ENCODE results near the gene ZCRB1. TPM values are rescaled to one million over a fixed set of nuclear protein-coding genes. Genes with fewer than 3 reads are reported as not detected.

The ZCRB1 gene
- total RNA-seq, 1 donor from 2014 or later, result 64.8 TPM

DNA sequence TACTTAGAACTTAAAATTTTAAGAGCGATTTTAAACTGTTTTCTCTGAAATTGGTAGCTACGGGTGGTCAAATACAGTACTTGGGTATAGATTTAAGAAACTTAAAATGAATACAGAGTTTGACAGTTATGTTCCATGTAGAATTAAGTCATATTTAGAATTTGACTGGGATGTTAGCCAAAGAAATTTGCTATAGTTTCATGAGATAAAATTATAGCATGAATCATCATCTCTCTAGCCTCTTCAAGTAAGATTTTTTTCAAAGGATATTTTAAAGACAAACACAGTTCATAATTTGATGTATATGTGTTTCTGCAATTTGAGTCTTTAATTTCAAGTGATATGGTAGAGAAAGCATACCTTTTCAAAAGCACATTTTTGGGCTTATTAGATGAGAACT, 41.0 kb downstream of the ZCRB1 start:
- Mint-ChIP-seq H3K4me1 (ENCODE audit: low read depth) (no peaks in the 10 kb centered on the region), H3K36me3 (ENCODE audit: low read depth) (no peaks in the 10 kb centered on the region)

DNA sequence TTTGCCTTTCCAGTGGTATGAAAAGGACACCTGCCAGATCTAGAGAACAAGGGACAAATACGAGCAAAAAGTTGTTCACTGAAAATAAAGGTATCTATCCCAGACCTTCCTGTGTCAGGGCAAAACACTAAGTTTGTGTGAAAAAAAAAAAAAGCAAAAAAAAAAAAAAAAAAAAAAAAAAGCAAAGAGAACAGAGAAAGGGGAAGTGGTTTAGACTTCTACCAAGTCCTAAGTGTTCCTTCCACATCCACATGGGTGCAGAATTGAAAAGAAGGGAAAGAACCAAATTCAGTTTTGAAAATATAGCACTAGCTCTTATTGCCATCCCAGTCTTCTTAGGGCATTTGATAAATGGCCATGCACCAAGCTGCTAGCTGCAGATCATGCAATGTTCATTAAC, 41.7 kb downstream of the ZCRB1 start:
- Mint-ChIP-seq H3K27ac (no peak overlapping the region), H3K9me3 (no peaks in the 10 kb centered on the region), H3K4me1 (ENCODE audit: low read depth) (no peaks in the 10 kb centered on the region), H3K4me3 (ENCODE audit: low read depth) (no peak overlapping the region), H3K36me3 (ENCODE audit: low read depth) (no peaks in the 10 kb centered on the region), H3K27me3 (ENCODE audit: low read depth) (peaks cover 2% of the 10 kb centered on the region)
- intact Hi-C loops (cut with micrococcal nuclease), result no loop called here
- DNase-seq (ENCODE audit: low spot score), result no peak

More for the DNA sequence above, 41.0 kb downstream of the ZCRB1 start:
- no peak for DNase-seq (ENCODE audit: low spot score)
- no peak overlapping the region for H3K4me3 Mint-ChIP-seq (ENCODE audit: low read depth)
- H3K27ac Mint-ChIP-seq, result no peak overlapping the region
- peaks cover 2% of the 10 kb centered on the region for H3K27me3 Mint-ChIP-seq (ENCODE audit: low read depth)
- intact Hi-C loops (cut with micrococcal nuclease), result no loop called here
- H3K9me3 Mint-ChIP-seq, result no peaks in the 10 kb centered on the region

DNA sequence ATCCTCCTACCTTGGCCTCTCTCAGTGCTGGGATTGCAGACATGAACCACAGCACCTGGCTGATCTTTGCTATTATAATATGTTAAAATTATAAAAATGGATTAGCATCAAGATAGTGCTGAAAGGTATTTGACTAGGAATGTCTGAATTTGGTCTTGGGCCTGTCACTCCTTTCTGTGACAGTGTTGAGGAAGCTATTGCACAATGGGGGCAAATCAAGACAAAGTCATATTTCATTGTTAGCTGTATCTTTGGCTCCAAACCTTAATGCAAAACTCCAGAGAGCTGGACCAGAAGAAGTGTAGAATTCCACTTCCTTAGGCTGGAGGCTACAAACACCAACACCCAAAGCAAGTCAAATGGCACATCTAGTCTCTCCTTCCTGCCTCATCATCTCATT, 42.2 kb downstream of the ZCRB1 start:
- no peaks in the 10 kb centered on the region for H3K9me3 Mint-ChIP-seq
- intact Hi-C loops (cut with micrococcal nuclease), result no loop called here
- no peaks in the 10 kb centered on the region for H3K4me1 Mint-ChIP-seq (ENCODE audit: low read depth)
- no peak for DNase-seq (ENCODE audit: low spot score)
- H3K27ac Mint-ChIP-seq, result no peak overlapping the region
- no peak overlapping the region for H3K4me3 Mint-ChIP-seq (ENCODE audit: low read depth)
- no peaks in the 10 kb centered on the region for H3K36me3 Mint-ChIP-seq (ENCODE audit: low read depth)
- peaks cover 2% of the 10 kb centered on the region for H3K27me3 Mint-ChIP-seq (ENCODE audit: low read depth)

DNA sequence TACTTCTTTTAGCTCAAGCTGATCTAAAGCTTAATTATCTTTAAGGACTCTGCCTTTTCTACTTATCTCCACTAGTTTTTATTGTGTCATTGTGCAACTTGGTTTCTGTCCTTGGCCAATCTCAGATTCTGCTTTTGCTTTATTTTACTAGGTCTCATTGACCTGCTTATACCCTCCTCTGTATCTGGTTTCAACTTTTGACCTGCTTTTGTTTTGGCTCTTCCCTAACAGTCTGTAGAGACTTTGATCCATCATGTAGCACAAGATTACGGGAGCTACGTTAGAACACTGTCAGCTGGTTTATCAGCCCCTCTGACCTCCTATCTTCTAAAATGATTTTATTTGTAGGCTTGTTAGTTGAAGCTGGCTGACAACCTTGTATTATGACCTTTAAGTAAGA, 43.6 kb downstream of the ZCRB1 start:
- no peak for DNase-seq (ENCODE audit: low spot score)
- no peak overlapping the region for H3K4me3 Mint-ChIP-seq (ENCODE audit: low read depth)

DNA sequence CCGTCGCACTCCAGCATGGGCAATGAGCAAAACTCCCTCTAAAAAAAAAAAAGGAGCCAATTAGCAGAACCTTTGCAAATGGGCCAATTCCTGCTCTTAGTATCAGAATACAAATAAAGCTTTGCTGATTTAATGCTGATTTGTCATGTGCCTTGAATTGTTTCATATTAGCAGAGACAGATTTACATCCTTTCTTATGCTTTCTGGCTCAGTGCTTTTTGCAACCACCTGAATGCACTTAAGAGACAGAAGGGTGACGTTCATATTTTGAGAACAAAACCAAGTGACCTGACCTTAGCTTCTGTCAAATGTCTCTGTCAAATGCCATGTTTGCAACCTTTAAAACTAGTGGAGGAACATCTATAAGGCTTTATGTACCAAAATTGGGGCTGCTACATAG, 44.0 kb downstream of the ZCRB1 start:
- Mint-ChIP-seq H3K27me3 (ENCODE audit: low read depth) (peaks cover 4% of the 10 kb centered on the region), H3K9me3 (no peaks in the 10 kb centered on the region), H3K4me3 (ENCODE audit: low read depth) (no peak overlapping the region), H3K36me3 (ENCODE audit: low read depth) (no peaks in the 10 kb centered on the region), H3K4me1 (ENCODE audit: low read depth) (no peaks in the 10 kb centered on the region), H3K27ac (no peak overlapping the region)
- intact Hi-C loops (cut with micrococcal nuclease), result no loop called here
- no peak for DNase-seq (ENCODE audit: low spot score)

More for the DNA sequence above, 43.6 kb downstream of the ZCRB1 start:
- no peaks in the 10 kb centered on the region for H3K4me1 Mint-ChIP-seq (ENCODE audit: low read depth)
- intact Hi-C loops (cut with micrococcal nuclease), result no loop called here
- H3K36me3 Mint-ChIP-seq (ENCODE audit: low read depth), result no peaks in the 10 kb centered on the region
- no peak overlapping the region for H3K27ac Mint-ChIP-seq
- peaks cover 2% of the 10 kb centered on the region for H3K27me3 Mint-ChIP-seq (ENCODE audit: low read depth)
- no peaks in the 10 kb centered on the region for H3K9me3 Mint-ChIP-seq

DNA sequence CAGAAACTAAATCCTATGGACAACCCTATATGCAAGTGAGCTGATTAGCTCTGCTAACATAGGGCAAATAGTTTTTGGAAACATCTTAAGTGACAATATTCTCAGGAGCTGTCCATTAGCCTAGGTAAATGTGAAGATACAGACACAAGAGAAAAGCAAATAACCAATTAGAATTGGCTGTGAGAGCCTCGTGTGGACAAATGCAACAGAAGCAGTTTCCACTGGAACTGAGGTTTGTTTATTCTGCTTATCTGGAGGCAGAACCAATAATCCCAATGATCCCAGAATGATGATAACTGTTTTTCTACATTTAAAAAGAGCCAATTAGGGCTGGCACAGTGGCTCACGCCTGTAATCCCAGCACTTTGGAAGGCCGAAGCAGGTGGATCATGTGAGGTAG, 44.6 kb downstream of the ZCRB1 start:
- H3K27ac Mint-ChIP-seq, result no peak overlapping the region
- no peak overlapping the region for H3K4me3 Mint-ChIP-seq (ENCODE audit: low read depth)
- intact Hi-C loops (cut with micrococcal nuclease), result no loop called here
- no peaks in the 10 kb centered on the region for H3K36me3 Mint-ChIP-seq (ENCODE audit: low read depth)
- peaks cover 4% of the 10 kb centered on the region for H3K27me3 Mint-ChIP-seq (ENCODE audit: low read depth)
- DNase-seq (ENCODE audit: low spot score), result no peak
- no peaks in the 10 kb centered on the region for H3K4me1 Mint-ChIP-seq (ENCODE audit: low read depth)
- no peaks in the 10 kb centered on the region for H3K9me3 Mint-ChIP-seq

DNA sequence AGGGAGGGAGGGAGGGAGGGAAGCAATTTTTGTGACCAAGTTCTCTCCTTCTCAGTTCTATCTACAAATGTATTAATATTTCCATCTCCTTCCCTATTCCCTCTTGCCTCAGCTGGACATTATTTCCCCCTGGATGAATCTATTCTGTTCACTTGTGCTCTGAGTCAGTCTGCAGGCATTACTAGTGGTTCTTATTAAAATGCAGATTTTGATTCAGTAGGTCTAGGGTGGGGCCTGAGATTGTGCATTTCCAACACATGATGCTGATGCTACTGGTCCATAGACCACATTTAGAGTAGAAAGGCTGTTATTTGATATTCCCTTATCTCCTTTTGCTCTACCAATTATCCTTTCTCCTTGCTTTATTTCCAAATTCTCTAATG, 47.8 kb downstream of the ZCRB1 start:
- DNase-seq (ENCODE audit: low spot score), result no peak
- Mint-ChIP-seq H3K4me3 (ENCODE audit: low read depth) (no peak overlapping the region), H3K36me3 (ENCODE audit: low read depth) (no peaks in the 10 kb centered on the region), H3K4me1 (ENCODE audit: low read depth) (no peaks in the 10 kb centered on the region), H3K27ac (no peak overlapping the region), H3K9me3 (no peaks in the 10 kb centered on the region), H3K27me3 (ENCODE audit: low read depth) (peaks cover 2% of the 10 kb centered on the region)
- intact Hi-C loops (cut with micrococcal nuclease), result no loop called here

DNA sequence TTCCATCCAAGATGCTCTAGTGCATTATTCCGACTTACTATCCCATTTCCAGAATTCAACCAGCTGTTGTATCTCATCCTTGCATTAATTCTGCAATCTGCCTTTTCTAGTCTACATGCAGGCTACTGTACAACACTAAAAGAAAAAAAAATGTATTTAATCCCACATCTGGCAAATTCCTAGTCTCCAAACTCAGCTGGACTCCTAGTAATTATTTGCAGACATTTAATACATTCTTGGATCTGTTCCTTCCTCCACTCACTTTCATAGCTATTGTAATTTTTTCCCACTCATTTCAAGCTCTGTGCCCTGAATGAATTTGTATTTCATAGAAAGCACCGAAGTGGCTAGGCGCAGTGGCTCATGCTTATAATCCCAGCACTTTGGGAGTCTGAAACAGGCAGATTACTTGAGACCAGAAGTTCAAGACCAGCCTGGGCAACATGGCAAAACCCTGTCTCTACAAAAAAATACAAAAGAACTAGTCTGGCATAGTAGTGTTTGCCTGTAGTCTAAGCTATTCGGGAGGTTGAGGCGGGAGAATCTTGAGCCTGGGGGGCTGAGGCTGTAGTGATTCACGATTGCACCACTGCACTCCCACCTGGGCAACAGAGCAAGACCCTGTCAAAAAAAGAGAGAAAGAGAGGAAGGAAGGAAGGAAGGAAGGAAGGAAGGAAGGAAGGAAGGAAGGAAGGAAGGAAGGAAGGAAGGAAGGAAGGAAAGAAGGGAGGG, 48.3 kb downstream of the ZCRB1 start:
- Mint-ChIP-seq H3K4me3 (ENCODE audit: low read depth) (no peak overlapping the region), H3K27ac (no peak overlapping the region), H3K4me1 (ENCODE audit: low read depth) (no peaks in the 10 kb centered on the region), H3K9me3 (no peaks in the 10 kb centered on the region), H3K36me3 (ENCODE audit: low read depth) (no peaks in the 10 kb centered on the region), H3K27me3 (ENCODE audit: low read depth) (peaks cover 2% of the 10 kb centered on the region)
- intact Hi-C loops (cut with micrococcal nuclease), result no loop called here
- no peak for DNase-seq (ENCODE audit: low spot score)

DNA sequence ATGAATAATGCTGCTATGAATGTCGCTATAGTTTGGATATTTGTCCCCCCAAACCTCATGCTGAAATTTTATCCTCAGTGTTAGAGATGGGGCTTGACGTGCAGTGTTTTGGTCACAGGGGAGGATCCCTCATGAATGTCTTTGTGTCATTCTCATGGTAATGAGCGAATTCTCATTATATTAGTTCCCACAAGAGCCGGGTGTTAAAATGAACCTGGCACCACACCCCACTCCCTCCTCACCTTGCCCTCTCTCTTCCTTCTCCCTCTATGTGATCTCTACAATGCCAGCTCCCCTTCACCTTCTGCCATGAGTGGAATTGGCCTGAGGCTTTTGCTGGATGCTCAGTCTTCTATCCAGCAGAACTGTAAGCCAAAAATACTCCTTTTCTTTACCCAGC, 50.4 kb downstream of the ZCRB1 start:
- no peaks in the 10 kb centered on the region for H3K9me3 Mint-ChIP-seq
- no peaks in the 10 kb centered on the region for H3K36me3 Mint-ChIP-seq (ENCODE audit: low read depth)
- intact Hi-C loops (cut with micrococcal nuclease), result no loop called here
- H3K27ac Mint-ChIP-seq, result no peak overlapping the region
- H3K4me1 Mint-ChIP-seq (ENCODE audit: low read depth), result peaks cover 5% of the 10 kb centered on the region
- H3K27me3 Mint-ChIP-seq (ENCODE audit: low read depth), result peaks cover 2% of the 10 kb centered on the region
- no peak for DNase-seq (ENCODE audit: low spot score)
- H3K4me3 Mint-ChIP-seq (ENCODE audit: low read depth), result no peak overlapping the region

DNA sequence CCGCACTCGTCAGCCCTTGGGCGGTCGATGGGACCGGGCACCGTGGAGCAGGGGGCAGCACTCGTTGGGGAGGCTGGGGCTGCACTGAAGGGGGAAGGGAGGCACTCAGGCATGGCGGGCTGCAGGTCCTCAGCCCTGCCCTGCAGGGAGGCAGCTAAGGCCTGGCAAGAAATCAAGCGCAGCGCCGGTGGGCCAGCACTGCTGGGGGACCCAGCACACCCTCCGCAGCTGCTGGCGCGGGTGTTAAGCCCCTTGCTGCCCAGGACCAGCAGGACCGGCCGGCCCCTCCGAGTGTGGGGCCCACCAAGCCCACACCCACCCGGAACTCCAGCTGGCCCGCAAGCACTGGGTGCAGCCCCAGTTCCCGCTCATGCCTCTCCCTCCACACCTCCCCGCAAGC, 52.2 kb downstream of the ZCRB1 start:
- Mint-ChIP-seq H3K9me3 (no peaks in the 10 kb centered on the region), H3K36me3 (ENCODE audit: low read depth) (no peaks in the 10 kb centered on the region), H3K4me3 (ENCODE audit: low read depth) (no peak overlapping the region), H3K4me1 (ENCODE audit: low read depth) (peaks cover 5% of the 10 kb centered on the region), H3K27ac (no peak overlapping the region), H3K27me3 (ENCODE audit: low read depth) (peaks cover 2% of the 10 kb centered on the region)
- no peak for DNase-seq (ENCODE audit: low spot score)
- intact Hi-C loops (cut with micrococcal nuclease), result no loop called here

DNA sequence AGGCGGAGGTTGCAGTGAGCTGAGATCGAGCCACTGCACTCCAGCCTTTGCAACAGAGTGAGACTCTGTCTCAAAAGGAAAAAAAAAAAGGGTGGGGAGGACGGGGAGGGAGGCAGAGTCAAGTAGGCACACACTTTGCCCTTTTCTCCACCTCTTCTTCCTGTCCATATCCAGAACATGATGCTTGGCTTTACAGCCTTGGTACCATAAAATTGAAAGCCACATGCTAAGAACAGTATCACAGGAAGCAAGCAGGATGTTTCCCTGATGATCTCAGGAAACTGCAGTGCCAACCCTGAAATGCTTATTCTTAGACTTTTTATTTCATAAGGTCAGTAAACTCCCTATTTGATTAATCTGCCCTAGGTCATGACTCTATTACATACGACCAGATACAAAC, 55.3 kb downstream of the ZCRB1 start:
- H3K4me1 Mint-ChIP-seq (ENCODE audit: low read depth), result peaks cover 6% of the 10 kb centered on the region
- H3K4me3 Mint-ChIP-seq (ENCODE audit: low read depth), result no peak overlapping the region
- H3K36me3 Mint-ChIP-seq (ENCODE audit: low read depth), result no peaks in the 10 kb centered on the region
- intact Hi-C loops (cut with micrococcal nuclease), result no loop called here
- H3K27me3 Mint-ChIP-seq (ENCODE audit: low read depth), result peaks cover 2% of the 10 kb centered on the region
- H3K27ac Mint-ChIP-seq, result no peak overlapping the region
- H3K9me3 Mint-ChIP-seq, result no peaks in the 10 kb centered on the region
- DNase-seq (ENCODE audit: low spot score), result no peak

DNA sequence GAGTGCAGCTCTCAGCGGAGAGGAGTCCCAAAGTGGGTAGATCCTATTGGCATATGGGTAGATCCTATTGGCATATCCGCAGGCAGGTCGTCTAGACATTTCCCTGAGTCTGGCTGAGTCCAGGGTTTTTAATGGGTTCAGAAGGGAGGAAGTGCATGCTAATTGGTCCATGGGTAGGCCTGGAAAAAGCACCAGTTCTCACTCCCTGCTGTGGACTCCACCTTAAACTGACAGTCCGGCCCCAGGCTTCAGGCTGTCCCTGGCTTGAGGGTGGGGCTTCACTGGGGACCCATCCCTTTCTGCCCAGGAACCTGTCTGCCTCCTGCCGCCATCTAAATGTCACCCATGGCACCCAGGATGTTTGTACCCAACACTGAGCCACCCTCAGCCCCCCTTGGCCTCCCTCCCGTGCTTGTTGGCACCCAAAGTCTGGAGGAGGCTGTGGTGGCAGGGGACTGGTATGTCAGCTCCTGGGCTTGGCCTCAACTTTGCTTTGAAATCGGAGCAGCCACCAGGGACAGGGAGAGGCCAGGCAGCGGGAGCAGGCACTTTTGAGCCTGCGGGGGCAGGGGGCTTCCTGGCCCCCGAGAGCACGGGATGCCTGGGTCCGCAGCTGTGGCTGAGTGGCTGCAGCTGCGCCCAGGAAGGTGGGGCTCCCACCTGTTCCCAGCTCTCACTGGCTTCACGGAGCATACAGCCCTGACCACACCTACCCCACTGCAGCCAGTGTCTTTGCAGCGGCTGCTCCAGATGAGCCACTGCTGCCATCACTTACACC, 58.3 kb downstream of the ZCRB1 start:
- Mint-ChIP-seq H3K4me1 (ENCODE audit: low read depth) (peaks cover 12% of the 10 kb centered on the region), H3K4me3 (ENCODE audit: low read depth) (no peak overlapping the region), H3K27ac (no peak overlapping the region), H3K36me3 (ENCODE audit: low read depth) (no peaks in the 10 kb centered on the region), H3K27me3 (ENCODE audit: low read depth) (peaks cover 3% of the 10 kb centered on the region), H3K9me3 (no peaks in the 10 kb centered on the region)
- intact Hi-C loops (cut with micrococcal nuclease), result no loop called here
- DNase-seq (ENCODE audit: low spot score), result no peak

DNA sequence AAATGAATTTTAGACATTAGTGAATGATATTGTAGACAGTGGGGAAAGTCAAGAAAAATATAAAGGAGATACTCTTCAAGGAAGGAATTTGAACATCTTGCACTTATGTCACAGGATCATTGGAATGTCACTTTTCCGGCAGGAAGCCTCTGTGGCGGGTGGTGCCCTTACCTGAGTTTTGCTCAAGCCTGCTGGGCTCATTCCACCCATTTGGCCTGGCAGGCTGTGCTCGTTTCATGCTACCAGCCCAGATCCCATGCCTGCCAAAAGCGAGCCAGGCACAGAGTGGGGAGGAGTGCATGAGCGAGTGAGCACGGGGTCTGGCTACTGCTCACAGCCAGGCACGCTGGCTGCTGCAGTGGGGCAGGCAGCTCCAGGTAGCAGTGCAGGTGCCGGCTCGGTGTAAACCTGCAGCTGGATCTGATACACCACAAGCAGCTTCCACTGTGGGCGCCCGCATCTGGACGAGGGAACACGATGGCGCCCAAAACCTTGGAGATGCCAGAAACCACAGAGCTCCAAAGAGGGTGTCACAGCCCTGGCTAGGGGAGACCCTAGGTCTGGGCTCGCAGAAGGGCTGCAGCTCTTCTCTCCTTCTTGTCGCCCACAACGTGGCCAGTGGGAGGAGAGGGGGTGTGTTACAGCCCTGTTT, 59.2 kb downstream of the ZCRB1 start:
- intact Hi-C loops (cut with micrococcal nuclease), result no loop called here
- no peak for DNase-seq (ENCODE audit: low spot score)

More for the DNA sequence above, 59.2 kb downstream of the ZCRB1 start:
- H3K9me3 Mint-ChIP-seq, result no peaks in the 10 kb centered on the region
- no peak overlapping the region for H3K27ac Mint-ChIP-seq
- peaks cover 19% of the 10 kb centered on the region for H3K4me1 Mint-ChIP-seq (ENCODE audit: low read depth)
- H3K4me3 Mint-ChIP-seq (ENCODE audit: low read depth), result no peak overlapping the region
- H3K27me3 Mint-ChIP-seq (ENCODE audit: low read depth), result peaks cover 3% of the 10 kb centered on the region
- H3K36me3 Mint-ChIP-seq (ENCODE audit: low read depth), result no peaks in the 10 kb centered on the region
